ENCODE data around the gene PLXND1. TPM values are rescaled to one million over a fixed set of nuclear protein-coding genes. Genes with fewer than 3 reads are reported as not detected.

PLXND1 gene
- total RNA-seq, 4 donors from 2014 or later = 45.0 to 77.9 (median 61.5) TPM

DNA sequence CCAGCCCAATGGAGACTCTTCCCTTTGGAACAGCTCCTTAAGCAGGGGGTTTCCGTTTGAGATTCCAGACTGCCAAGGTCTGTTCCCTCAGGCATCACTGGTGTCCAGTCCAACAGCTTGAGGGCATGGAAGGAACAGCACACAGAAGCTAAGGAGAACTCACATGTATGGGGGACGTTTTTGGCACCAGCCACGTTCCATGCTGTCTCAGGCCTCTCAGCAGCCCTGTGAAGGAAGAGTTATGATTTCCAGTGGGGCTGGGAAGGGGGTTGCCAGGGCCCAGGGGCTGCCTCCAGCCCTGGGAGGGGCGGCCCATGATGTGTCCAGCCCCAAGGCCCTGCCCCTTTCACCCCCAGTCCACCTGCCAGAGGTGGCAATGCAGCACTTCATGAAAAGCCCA is 85.5 kb downstream of the PLXND1 start:
- Histone ChIP-seq H3K9me3 (no peaks in the 10 kb centered on the region), H3K27ac (no peak overlapping the region), H3K36me3 (peaks cover 0 to 45% of the 10 kb centered on the region in 2 donors), H3K27me3 (no peaks in the 10 kb centered on the region), H3K4me1 (no peaks in the 10 kb centered on the region), H3K4me3 (no peak overlapping the region)
- no CpG with 5 or more reads among the region's 4 CpGs for WGBS, 2 donors (ENCODE audit: low coverage in 1 of 2)
- ATAC-seq = no peak
- TF ChIP-seq POLR2AphosphoS5 (IDR thresholded peaks at IDR 0.05) (no peak), POLR2A (IDR thresholded peaks at IDR 0.05) (no peak), EP300 (IDR thresholded peaks at IDR 0.05) (no peak)
- TF ChIP-seq, protein P1, sequence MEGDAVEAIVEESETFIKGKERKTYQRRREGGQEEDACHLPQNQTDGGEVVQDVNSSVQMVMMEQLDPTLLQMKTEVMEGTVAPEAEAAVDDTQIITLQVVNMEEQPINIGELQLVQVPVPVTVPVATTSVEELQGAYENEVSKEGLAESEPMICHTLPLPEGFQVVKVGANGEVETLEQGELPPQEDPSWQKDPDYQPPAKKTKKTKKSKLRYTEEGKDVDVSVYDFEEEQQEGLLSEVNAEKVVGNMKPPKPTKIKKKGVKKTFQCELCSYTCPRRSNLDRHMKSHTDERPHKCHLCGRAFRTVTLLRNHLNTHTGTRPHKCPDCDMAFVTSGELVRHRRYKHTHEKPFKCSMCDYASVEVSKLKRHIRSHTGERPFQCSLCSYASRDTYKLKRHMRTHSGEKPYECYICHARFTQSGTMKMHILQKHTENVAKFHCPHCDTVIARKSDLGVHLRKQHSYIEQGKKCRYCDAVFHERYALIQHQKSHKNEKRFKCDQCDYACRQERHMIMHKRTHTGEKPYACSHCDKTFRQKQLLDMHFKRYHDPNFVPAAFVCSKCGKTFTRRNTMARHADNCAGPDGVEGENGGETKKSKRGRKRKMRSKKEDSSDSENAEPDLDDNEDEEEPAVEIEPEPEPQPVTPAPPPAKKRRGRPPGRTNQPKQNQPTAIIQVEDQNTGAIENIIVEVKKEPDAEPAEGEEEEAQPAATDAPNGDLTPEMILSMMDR (IDR thresholded peaks at IDR 0.05) = no peak

DNA sequence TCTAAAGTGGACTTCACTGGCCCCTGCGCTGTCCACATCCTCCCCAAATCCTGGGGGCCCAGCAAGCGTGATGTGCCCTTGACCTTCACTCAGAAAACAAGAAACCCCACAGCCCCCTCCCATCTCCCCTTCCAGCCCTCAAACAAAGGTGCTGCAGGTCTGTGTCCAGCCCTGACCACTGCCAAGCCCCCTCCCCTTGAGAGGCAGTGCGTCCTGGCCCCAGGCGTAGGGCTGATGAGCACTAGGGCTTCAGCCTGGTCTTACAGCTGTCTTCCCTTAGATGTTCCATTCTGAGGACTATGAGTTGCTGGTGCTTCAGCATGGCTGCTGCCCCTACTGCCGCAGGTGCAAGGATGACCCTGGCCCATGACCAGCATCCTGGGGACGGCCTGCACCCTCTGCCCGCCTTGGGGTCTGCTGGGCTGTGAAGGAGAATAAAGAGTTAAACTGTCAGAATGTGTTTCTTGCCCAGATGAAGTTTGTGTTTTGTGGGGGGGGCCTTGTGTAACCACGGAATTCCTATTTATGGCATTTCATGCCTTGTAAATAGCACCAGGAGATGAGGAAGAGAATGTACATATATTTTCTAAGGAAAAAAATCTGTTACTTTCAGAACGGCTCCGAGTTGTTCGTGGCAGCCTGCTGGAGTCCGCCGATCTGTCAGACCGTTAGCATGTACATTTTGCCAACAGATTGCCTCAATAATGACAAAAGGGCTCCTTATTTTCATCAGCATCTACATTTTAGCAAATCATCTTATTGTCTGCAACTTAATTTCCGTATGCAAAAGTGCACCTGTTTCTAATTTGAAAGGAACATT is 86.4 kb downstream of the PLXND1 start:
- peaks cover 0 to 54% of the 10 kb centered on the region in 2 donors for H3K36me3 ChIP-seq

DNA sequence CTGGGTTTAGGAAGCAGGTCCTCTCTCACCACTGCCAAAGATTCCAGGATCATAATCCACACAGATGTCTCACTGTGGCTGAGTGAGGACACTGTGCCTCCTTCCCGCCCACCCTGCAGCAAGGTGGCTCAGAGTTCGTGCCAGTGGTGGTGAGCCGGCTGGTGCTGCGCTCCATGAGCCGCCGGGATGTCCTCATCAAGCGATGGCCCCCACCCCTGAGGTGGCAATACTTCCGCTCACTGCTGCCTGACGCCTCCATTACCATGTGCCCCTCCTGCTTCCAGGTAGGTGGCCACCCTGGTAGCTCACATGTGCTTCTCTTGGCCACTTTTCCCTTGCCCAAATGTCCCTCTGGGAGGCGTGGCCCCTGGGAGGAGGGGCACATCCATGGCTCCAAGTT is 87.0 kb downstream of the PLXND1 start:
- Histone ChIP-seq H3K36me3 (peaks cover 0 to 61% of the 10 kb centered on the region in 2 donors), H3K27me3 (no peaks in the 10 kb centered on the region), H3K27ac (no peak overlapping the region), H3K4me1 (no peaks in the 10 kb centered on the region), H3K9me3 (no peaks in the 10 kb centered on the region), H3K4me3 (no peak overlapping the region)
- TF ChIP-seq, protein P1 (IDR thresholded peaks at IDR 0.05) = no peak
- TF ChIP-seq EP300 (IDR thresholded peaks at IDR 0.05) (no peak), POLR2AphosphoS5 (IDR thresholded peaks at IDR 0.05) (no peak), POLR2A (IDR thresholded peaks at IDR 0.05) (no peak)
- WGBS, 2 donors (ENCODE audit: low coverage in 1 of 2) = 100% methylated on average over 5 of the region's 10 CpGs; no CpG with 5 or more reads in 1 of the 2 donors
- ATAC-seq = no peak

More for the DNA sequence above, 86.4 kb downstream of the PLXND1 start:
- no peak overlapping the region for H3K27ac ChIP-seq
- ATAC-seq = no peak
- no peak for TF ChIP-seq POLR2AphosphoS5 (IDR thresholded peaks at IDR 0.05)
- TF ChIP-seq, protein P1 (IDR thresholded peaks at IDR 0.05) = no peak
- no peak for TF ChIP-seq POLR2A (IDR thresholded peaks at IDR 0.05)
- no peak for TF ChIP-seq EP300 (IDR thresholded peaks at IDR 0.05)
- no peaks in the 10 kb centered on the region for H3K9me3 ChIP-seq
- H3K4me1 ChIP-seq = no peaks in the 10 kb centered on the region
- H3K4me3 ChIP-seq = no peak overlapping the region
- no peaks in the 10 kb centered on the region for H3K27me3 ChIP-seq
- 85 to 88% methylated on average over 5 to 11 of the region's 15 CpGs for WGBS, 2 donors (ENCODE audit: low coverage in 1 of 2)

DNA sequence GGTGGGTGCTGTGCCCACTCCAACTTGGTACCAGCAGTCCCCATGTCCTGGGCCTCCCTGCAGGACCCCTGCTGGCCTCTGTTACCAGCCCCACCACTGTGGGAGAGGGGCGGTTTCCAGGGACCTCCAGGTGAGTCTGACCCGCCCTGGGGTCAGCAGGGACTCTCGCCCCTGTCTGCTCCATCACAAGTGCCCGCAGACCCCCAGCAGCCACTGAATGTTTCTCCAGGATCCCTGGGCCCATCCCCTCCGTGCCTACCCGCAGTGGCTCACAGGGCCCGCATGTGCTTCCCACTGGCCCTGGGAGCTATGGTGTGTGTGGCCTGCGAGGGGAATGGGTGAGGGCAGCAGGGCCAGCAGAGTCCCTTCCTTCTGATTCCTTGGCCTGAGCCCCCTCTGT is 87.9 kb downstream of the PLXND1 start:
- H3K4me3 ChIP-seq = no peak overlapping the region
- TF ChIP-seq POLR2AphosphoS5 (IDR thresholded peaks at IDR 0.05) (no peak), POLR2A (IDR thresholded peaks at IDR 0.05) (no peak), EP300 (IDR thresholded peaks at IDR 0.05) (no peak)
- TF ChIP-seq, protein P1 (IDR thresholded peaks at IDR 0.05) = no peak
- H3K9me3 ChIP-seq = no peaks in the 10 kb centered on the region
- peaks cover 0 to 69% of the 10 kb centered on the region in 2 donors for H3K36me3 ChIP-seq
- WGBS, 2 donors (ENCODE audit: low coverage in 1 of 2) = no CpG with 5 or more reads among the region's 8 CpGs
- no peak overlapping the region for H3K27ac ChIP-seq
- H3K27me3 ChIP-seq = no peaks in the 10 kb centered on the region
- no peaks in the 10 kb centered on the region for H3K4me1 ChIP-seq
- ATAC-seq = no peak

DNA sequence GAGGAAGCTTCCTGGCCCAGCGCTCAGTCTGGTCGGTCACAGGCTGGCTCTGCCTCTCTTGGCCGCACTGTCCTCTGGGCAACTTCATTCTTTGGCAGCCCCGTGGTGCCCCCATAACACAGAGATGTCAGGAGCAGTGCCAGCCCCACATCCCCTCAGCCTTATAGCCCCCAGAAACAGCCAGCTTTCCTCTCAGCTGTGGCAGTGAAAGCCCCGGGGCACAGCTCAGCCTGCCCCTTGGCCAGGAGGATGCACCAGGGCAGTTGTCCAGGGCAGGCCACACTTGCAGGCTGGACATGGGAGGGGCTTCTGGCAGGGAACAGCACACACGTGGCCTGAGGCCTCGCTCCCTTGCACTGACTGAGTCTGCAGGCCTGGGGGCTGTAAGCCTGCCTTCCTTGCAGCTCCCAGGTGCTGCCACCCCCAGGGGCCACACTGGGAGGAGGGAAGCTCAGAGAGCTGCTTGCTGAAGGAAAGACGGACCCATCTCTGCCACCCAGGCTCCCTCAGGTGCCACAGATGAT is 88.4 kb downstream of the PLXND1 start:
- WGBS, 2 donors (ENCODE audit: low coverage in 1 of 2) = no CpG with 5 or more reads among the region's 8 CpGs

More for the DNA sequence above, 88.4 kb downstream of the PLXND1 start:
- Histone ChIP-seq H3K27ac (no peak overlapping the region), H3K9me3 (no peaks in the 10 kb centered on the region), H3K4me1 (no peaks in the 10 kb centered on the region), H3K27me3 (no peaks in the 10 kb centered on the region), H3K36me3 (peaks cover 0 to 74% of the 10 kb centered on the region in 2 donors), H3K4me3 (no peak overlapping the region)
- TF ChIP-seq, protein P1 (IDR thresholded peaks at IDR 0.05) = no peak
- no peak for TF ChIP-seq EP300 (IDR thresholded peaks at IDR 0.05)
- no peak for TF ChIP-seq POLR2A (IDR thresholded peaks at IDR 0.05)
- no peak for TF ChIP-seq POLR2AphosphoS5 (IDR thresholded peaks at IDR 0.05)
- ATAC-seq = no peak
